Muscle layer of colon (tissue), 2 donors: ENCODE measurements around the gene TASP1.
"Not testable (repeated sequence)": the region's sequence is repeated elsewhere in the genome, so short reads cannot be mapped to it uniquely, and the experiment has no call there.

Source experiments
- H3K27ac ChIP-seq: one replicate; pipeline ENCODE4 v1.7.0; 2013; ENCODE audit warnings: low read depth, mild to moderate bottlenecking, low read length, moderate library complexity
- H3K27me3 ChIP-seq, 2 donors: one replicate each; pipeline ENCODE4 v1.7.0; 2013; ENCODE audit warnings: low read length in 2 of 2, mild to moderate bottlenecking in 2 of 2; ENCODE audit not compliant: insufficient read depth in 2 of 2, control insufficient read depth in 1 of 2
- H3K36me3 ChIP-seq: one replicate; pipeline ENCODE4 v1.7.0; 2013; ENCODE audit warnings: mild to moderate bottlenecking, low read length; ENCODE audit not compliant: insufficient read depth
- H3K4me1 ChIP-seq: one replicate; pipeline ENCODE4 v1.7.0; 2013; ENCODE audit warnings: mild to moderate bottlenecking, low read length; ENCODE audit not compliant: insufficient read depth
- H3K4me3 ChIP-seq, 2 donors: one replicate each; pipeline ENCODE4 v1.7.0; 2013; ENCODE audit warnings: low read length in 2 of 2, low read depth in 1 of 2, mild to moderate bottlenecking in 1 of 2, moderate library complexity in 1 of 2
- H3K9ac ChIP-seq: one replicate; pipeline ENCODE4 v1.7.0; 2013; ENCODE audit warnings: low read length
- H3K9me3 ChIP-seq: one replicate; pipeline ENCODE4 v1.7.0; 2013; ENCODE audit warnings: mild to moderate bottlenecking, low read length
- donor health status: abdominal sarcoma.
- donor health status: Adenocarcinoma of cecum.

Gene TASP1

DNA sequence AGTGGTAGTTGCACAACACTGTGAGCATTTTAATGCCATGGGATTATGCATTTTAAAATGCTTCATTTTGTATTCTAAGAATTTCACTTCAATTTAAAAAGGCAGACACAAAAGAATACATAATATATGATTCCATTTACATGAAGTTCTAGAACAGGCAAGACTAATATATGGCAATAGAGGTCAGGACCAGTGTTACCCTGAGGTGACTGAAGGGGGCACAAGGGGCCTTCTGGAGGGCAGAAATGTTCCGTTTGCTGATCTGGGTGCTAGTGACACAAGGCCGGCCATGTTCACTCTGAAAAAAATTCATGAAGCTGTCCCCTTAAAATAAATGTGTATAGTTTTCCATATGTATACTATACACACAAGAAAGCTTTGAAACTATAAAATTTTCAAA lies 28.5 kb downstream of the TASP1 start:
- Histone ChIP-seq H3K36me3 (no peaks in the 10 kb centered on the region), H3K4me3 (no peak overlapping the region), H3K4me1 (peaks cover 4% of the 10 kb centered on the region), H3K27me3 (no peaks in the 10 kb centered on the region), H3K9me3 (no peaks in the 10 kb centered on the region), H3K9ac (no peak overlapping the region), H3K27ac (no peak overlapping the region)

GRCh38 chr20:13608066-13608465 lies 30.7 kb downstream of the TASP1 start:
- H3K36me3 ChIP-seq = no peaks in the 10 kb centered on the region
- H3K27me3 ChIP-seq = no peaks in the 10 kb centered on the region
- no peaks in the 10 kb centered on the region for H3K9me3 ChIP-seq
- no peaks in the 10 kb centered on the region for H3K4me1 ChIP-seq
- H3K9ac ChIP-seq = no peak overlapping the region
- H3K27ac ChIP-seq = no peak overlapping the region
- H3K4me3 ChIP-seq = no peak overlapping the region

DNA sequence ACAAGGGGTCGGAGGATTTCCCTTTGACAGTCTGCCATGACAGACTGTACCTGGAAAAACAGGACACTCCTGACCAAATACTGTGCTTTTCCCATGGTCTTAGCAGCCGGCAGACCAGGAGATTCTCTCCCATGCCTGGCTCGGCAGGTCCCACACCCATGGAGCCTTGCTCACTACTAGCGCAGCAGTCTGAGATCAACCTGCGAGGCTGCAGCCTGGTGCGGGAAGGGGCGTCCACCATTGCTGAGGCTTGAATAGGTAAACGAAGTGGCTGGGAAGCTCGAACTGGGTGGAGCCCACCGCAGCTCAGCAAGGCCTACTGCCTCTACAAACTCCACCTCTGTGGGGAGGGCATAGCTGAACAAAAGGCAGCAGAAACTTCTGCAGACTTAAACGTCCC lies 45.3 kb downstream of the TASP1 start:
- H3K4me1 ChIP-seq, H3K4me3 ChIP-seq, H3K36me3 ChIP-seq, H3K9me3 ChIP-seq, H3K9ac ChIP-seq, H3K27me3 ChIP-seq, H3K27ac ChIP-seq: not testable (repeated sequence)

- Histone ChIP-seq H3K27ac (no peak overlapping the region), H3K4me3 (no peak overlapping the region), H3K9ac (no peak overlapping the region)
These were observed 50.7 kb downstream of the TASP1 start for GRCh38 chr20:13588049-13588448.

DNA sequence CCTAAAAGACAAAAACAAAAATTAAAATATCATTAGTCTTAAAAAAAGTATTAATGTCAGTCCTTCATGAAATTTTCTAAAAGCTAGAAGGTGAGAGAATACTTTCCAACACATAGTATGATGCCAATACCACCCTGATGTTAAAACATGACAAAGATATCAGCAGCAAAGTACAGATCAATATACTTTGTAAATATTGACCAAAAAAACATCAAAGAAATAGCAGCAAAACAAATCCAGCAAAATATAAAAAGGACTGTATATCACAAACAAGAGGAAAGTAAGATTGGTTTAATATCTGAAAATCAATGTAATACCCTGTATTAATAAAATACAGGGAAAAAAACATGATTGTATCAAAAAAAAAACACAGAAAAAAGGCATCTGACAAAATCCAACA lies 51.4 kb downstream of the TASP1 start:
- no peaks in the 10 kb centered on the region for H3K9me3 ChIP-seq
- no peak overlapping the region for H3K4me3 ChIP-seq
- H3K36me3 ChIP-seq = no peaks in the 10 kb centered on the region
- H3K4me1 ChIP-seq = no peaks in the 10 kb centered on the region
- H3K27me3 ChIP-seq = no peaks in the 10 kb centered on the region
- H3K9ac ChIP-seq = no peak overlapping the region
- H3K27ac ChIP-seq = no peak overlapping the region

More at GRCh38 chr20:13588049-13588448, 50.7 kb downstream of the TASP1 start:
- no peaks in the 10 kb centered on the region for H3K9me3 ChIP-seq
- no peaks in the 10 kb centered on the region for H3K4me1 ChIP-seq
- no peaks in the 10 kb centered on the region for H3K36me3 ChIP-seq
- H3K27me3 ChIP-seq = no peaks in the 10 kb centered on the region

- Histone ChIP-seq H3K27me3 (no peaks in the 10 kb centered on the region), H3K36me3 (no peaks in the 10 kb centered on the region), H3K9ac (no peak overlapping the region), H3K27ac (no peak overlapping the region), H3K4me1 (no peaks in the 10 kb centered on the region), H3K4me3 (no peak overlapping the region), H3K9me3 (no peaks in the 10 kb centered on the region)
These were observed 52.6 kb downstream of the TASP1 start for GRCh38 chr20:13586133-13586532.

- H3K4me3 ChIP-seq = no peak overlapping the region
- no peaks in the 10 kb centered on the region for H3K9me3 ChIP-seq
- no peak overlapping the region for H3K27ac ChIP-seq
- H3K36me3 ChIP-seq = no peaks in the 10 kb centered on the region
- no peaks in the 10 kb centered on the region for H3K4me1 ChIP-seq
- H3K9ac ChIP-seq = no peak overlapping the region
- H3K27me3 ChIP-seq = no peaks in the 10 kb centered on the region
These were observed 57.3 kb downstream of the TASP1 start for GRCh38 chr20:13581451-13581850.

- H3K9ac ChIP-seq = no peak overlapping the region
These were observed 58.0 kb downstream of the TASP1 start for GRCh38 chr20:13580707-13581106.

GRCh38 chr20:13574071-13574470 lies 64.7 kb downstream of the TASP1 start:
- no peak overlapping the region for H3K4me3 ChIP-seq
- no peaks in the 10 kb centered on the region for H3K27me3 ChIP-seq
- no peaks in the 10 kb centered on the region for H3K9me3 ChIP-seq
- no peaks in the 10 kb centered on the region for H3K36me3 ChIP-seq
- H3K27ac ChIP-seq = no peak overlapping the region
- no peak overlapping the region for H3K9ac ChIP-seq
- no peaks in the 10 kb centered on the region for H3K4me1 ChIP-seq

More at GRCh38 chr20:13580707-13581106, 58.0 kb downstream of the TASP1 start:
- no peaks in the 10 kb centered on the region for H3K4me1 ChIP-seq
- H3K4me3 ChIP-seq = no peak overlapping the region
- H3K36me3 ChIP-seq = no peaks in the 10 kb centered on the region
- H3K27me3 ChIP-seq = no peaks in the 10 kb centered on the region
- no peak overlapping the region for H3K27ac ChIP-seq
- H3K9me3 ChIP-seq = no peaks in the 10 kb centered on the region

GRCh38 chr20:13571662-13572061 lies 67.1 kb downstream of the TASP1 start:
- Histone ChIP-seq H3K27ac (no peak overlapping the region), H3K27me3 (no peaks in the 10 kb centered on the region), H3K4me1 (no peaks in the 10 kb centered on the region), H3K9ac (no peak overlapping the region), H3K4me3 (no peak overlapping the region), H3K9me3 (no peaks in the 10 kb centered on the region), H3K36me3 (no peaks in the 10 kb centered on the region)

DNA sequence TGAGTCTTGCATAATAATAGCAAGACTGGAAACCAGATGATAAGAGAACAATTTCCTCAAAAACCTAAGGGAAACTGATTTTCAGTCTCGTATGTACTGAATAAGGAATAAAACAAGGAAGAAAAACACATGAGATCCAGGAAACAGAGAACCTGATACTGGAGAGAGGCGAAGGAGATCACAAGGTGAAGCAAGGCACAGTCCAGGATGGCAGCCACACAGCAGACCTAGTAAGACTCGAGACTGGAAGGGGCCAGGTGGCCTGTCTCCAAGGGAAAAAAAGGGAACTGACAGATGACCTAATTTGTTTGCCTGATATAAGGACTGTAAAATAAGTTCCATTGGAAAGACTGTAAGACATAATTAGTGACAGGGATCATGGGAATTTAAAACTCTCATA lies 71.1 kb downstream of the TASP1 start:
- no peaks in the 10 kb centered on the region for H3K4me1 ChIP-seq
- H3K4me3 ChIP-seq = no peak overlapping the region
- H3K9ac ChIP-seq = no peak overlapping the region
- H3K27ac ChIP-seq = no peak overlapping the region
- no peaks in the 10 kb centered on the region for H3K36me3 ChIP-seq
- no peaks in the 10 kb centered on the region for H3K9me3 ChIP-seq
- no peaks in the 10 kb centered on the region for H3K27me3 ChIP-seq

DNA sequence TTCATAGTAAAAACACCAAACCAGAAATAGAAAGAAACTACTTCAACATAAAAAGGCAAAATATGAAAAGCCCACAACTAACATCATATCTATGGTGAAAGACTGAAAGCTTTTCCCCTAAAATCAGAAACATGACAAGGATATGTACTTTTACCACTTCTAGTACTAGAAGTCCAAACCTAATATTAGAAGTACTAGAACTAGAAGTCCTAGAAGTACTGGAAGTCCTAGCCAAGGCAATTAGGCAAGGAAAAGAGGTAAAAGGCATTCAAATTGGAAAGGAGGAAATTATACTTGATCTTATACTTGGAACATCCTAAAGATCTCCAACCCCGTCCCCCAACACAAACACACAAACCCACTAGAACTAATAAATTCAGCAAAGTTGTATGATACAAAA lies 74.9 kb downstream of the TASP1 start:
- Histone ChIP-seq H3K9me3 (no peaks in the 10 kb centered on the region), H3K4me3 (no peak overlapping the region), H3K27me3 (no peaks in the 10 kb centered on the region), H3K36me3 (no peaks in the 10 kb centered on the region), H3K4me1 (no peaks in the 10 kb centered on the region), H3K27ac (no peak overlapping the region), H3K9ac (no peak overlapping the region)
